Measurements from ENCODE around the gene LAGE3. TPM values are rescaled to one million over a fixed set of nuclear protein-coding genes. Genes with fewer than 3 reads are reported as not detected.

The LAGE3 gene
- total RNA-seq (2021; fragmentation: NEBNext Ultra II Directional; extraction: Animal tissue kit (Norgen Biotek cat#: 25700)): 10 to 100 TPM; 13.8 to 18.3 (median 17.4) TPM
- long read RNA-seq, transcript LAGE3-201 (3 exons, 949 nt): major isoform, 37 of 38 reads
- long read RNA-seq, partial matches to known transcripts: 0 of 38 reads
- long read RNA-seq, other reads (novel, unspliced or antisense): 1 of 38 reads

- H3K4me1 Mint-ChIP-seq (ENCODE audit: low read depth): no peaks in the 10 kb centered on the region
- peaks cover 2% of the 10 kb centered on the region for H3K27me3 Mint-ChIP-seq (ENCODE audit: insufficient read depth)
- no peaks in the 10 kb centered on the region for H3K36me3 Mint-ChIP-seq (ENCODE audit: low read depth)
- peak within 1 kb of the TSS; percentile 45 for H3K27ac Mint-ChIP-seq
- peak within 1 kb of the TSS; percentile 84 for H3K4me3 Mint-ChIP-seq
- TF ChIP-seq CTCF (IDR thresholded peaks at IDR 0.05): no peak
- H3K9me3 Mint-ChIP-seq: no peaks in the 10 kb centered on the region
- peak; percentile 81 for DNase-seq
Measured at GRCh38 chrX:154478728-154479622, at the start of gene LAGE3. TSS of gene LAGE3 (minus strand) at chrX:154479281. CDS start at chrX:154478915, 366 bp downstream.

GRCh38 chrX:154526901-154527675, 48.0 kb upstream of the LAGE3 start:
- Mint-ChIP-seq H3K27ac (peak overlapping the region; percentile 81), H3K4me1 (ENCODE audit: low read depth) (peaks cover 17% of the 10 kb centered on the region), H3K4me3 (peak overlapping the region; percentile 37; the same call in 1 of the 2 replicates), H3K27me3 (ENCODE audit: insufficient read depth) (peaks cover 3% of the 10 kb centered on the region; the same call in 1 of the 2 replicates), H3K36me3 (ENCODE audit: low read depth) (no peaks in the 10 kb centered on the region), H3K9me3 (no peaks in the 10 kb centered on the region)
- peak; percentile 63 for TF ChIP-seq CTCF (IDR thresholded peaks at IDR 0.05)
- peak; percentile 56 for DNase-seq

GRCh38 chrX:154525606-154526490, 46.8 kb upstream of the LAGE3 start:
- H3K9me3 Mint-ChIP-seq: no peaks in the 10 kb centered on the region

GRCh38 chrX:154519389-154519788, 40.3 kb upstream of the LAGE3 start:
- Mint-ChIP-seq H3K4me3 (no peak overlapping the region), H3K36me3 (ENCODE audit: low read depth) (peaks cover 5% of the 10 kb centered on the region), H3K4me1 (ENCODE audit: low read depth) (peaks cover 11% of the 10 kb centered on the region), H3K9me3 (no peaks in the 10 kb centered on the region), H3K27me3 (ENCODE audit: insufficient read depth) (no peaks in the 10 kb centered on the region; the same call in 1 of the 2 replicates), H3K27ac (no peak overlapping the region)
- TF ChIP-seq CTCF (IDR thresholded peaks at IDR 0.05): no peak
- DNase-seq: no peak

More at GRCh38 chrX:154525606-154526490, 46.8 kb upstream of the LAGE3 start:
- Mint-ChIP-seq H3K4me1 (ENCODE audit: low read depth) (peaks cover 17% of the 10 kb centered on the region), H3K36me3 (ENCODE audit: low read depth) (no peaks in the 10 kb centered on the region), H3K4me3 (no peak overlapping the region), H3K27me3 (ENCODE audit: insufficient read depth) (peaks cover 3% of the 10 kb centered on the region; the same call in 1 of the 2 replicates), H3K27ac (no peak overlapping the region)
- TF ChIP-seq CTCF (IDR thresholded peaks at IDR 0.05): no peak
- no peak for DNase-seq
